Brain microvascular endothelial cell (primary cell): ENCODE results near the gene GNAI2.
A peak's percentile ranks its signal among the peaks of the same experiment; 100 is the strongest.

ENCODE experiments used
- DNase-seq: peaks from one replicate; pipeline ENCODE4 v3.0.0-alpha.2; 2020
- H3K27ac ChIP-seq: fragments of 250-450 bp; sonication (Bioruptor Pico); 2 replicates; pipeline ENCODE4 v1.5.1; 2020; ENCODE audit warnings: mild to moderate bottlenecking, moderate library complexity
- H3K27me3 ChIP-seq: fragments of 250-450 bp; sonication (Bioruptor Pico); replicated peaks from 2 replicates; pipeline ENCODE4 v1.5.1; 2020; ENCODE audit warnings: mild to moderate bottlenecking
- H3K36me3 ChIP-seq: fragments of 250-450 bp; sonication (Bioruptor Pico); replicated peaks from 2 replicates; pipeline ENCODE4 v1.5.1; 2020; ENCODE audit warnings: mild to moderate bottlenecking
- H3K4me3 ChIP-seq: 2 replicates; pipeline ENCODE4 v1.5.1; 2011; ENCODE audit warnings: low read depth, mild to moderate bottlenecking, control low read depth, low read length, moderate library complexity
- CTCF ChIP-seq: IDR thresholded peaks from 2 replicates; pipeline ENCODE4 v1.5.1; 2011; ENCODE audit warnings: low read depth, mild to moderate bottlenecking, moderate library complexity, low read length, control low read depth, inconsistent platforms; ENCODE audit errors: missing control alignments
- in situ Hi-C: cut with HindIII; loops from 2 replicates; pipeline ENCODE4 v1.10.0; 2017; ENCODE audit warnings: low sequenced_read_pairs, low pct_ligation_motif_present

Gene GNAI2

GRCh38 chr3:50192124-50192523 lies 43.9 kb upstream of the GNAI2 start:
- Histone ChIP-seq H3K27ac (no peak overlapping the region), H3K27me3 (peaks cover 11% of the 10 kb centered on the region), H3K4me3 (no peak overlapping the region), H3K36me3 (no peaks in the 10 kb centered on the region)
- in situ Hi-C loops, result no loop called here
- TF ChIP-seq CTCF, result no peak
- no peak for DNase-seq

GRCh38 chr3:50192689-50193141 lies 43.3 kb upstream of the GNAI2 start:
- H3K27me3 ChIP-seq, result peaks cover 11% of the 10 kb centered on the region
- DNase-seq, result peak; percentile 48
- in situ Hi-C loops, result no loop called here

GRCh38 chr3:50193286-50193685 lies 42.7 kb upstream of the GNAI2 start:
- Histone ChIP-seq H3K36me3 (no peaks in the 10 kb centered on the region), H3K27me3 (peaks cover 11% of the 10 kb centered on the region)
- in situ Hi-C loops, result no loop called here

More at GRCh38 chr3:50192689-50193141, 43.3 kb upstream of the GNAI2 start:
- peak; percentile 94 for TF ChIP-seq CTCF
- Histone ChIP-seq H3K36me3 (no peaks in the 10 kb centered on the region), H3K4me3 (no peak overlapping the region), H3K27ac (no peak overlapping the region)

GRCh38 chr3:50193746-50194127 lies 42.3 kb upstream of the GNAI2 start:
- Histone ChIP-seq H3K36me3 (no peaks in the 10 kb centered on the region), H3K27ac (no peak overlapping the region), H3K4me3 (no peak overlapping the region), H3K27me3 (peaks cover 11% of the 10 kb centered on the region)
- in situ Hi-C loops, result no loop called here
- no peak for DNase-seq
- no peak for TF ChIP-seq CTCF

More at GRCh38 chr3:50193286-50193685, 42.7 kb upstream of the GNAI2 start:
- Histone ChIP-seq H3K27ac (no peak overlapping the region), H3K4me3 (no peak overlapping the region)
- DNase-seq, result no peak
- TF ChIP-seq CTCF, result no peak

- DNase-seq, result peak; percentile 18
- no peaks in the 10 kb centered on the region for H3K36me3 ChIP-seq
- H3K27me3 ChIP-seq, result peaks cover 11% of the 10 kb centered on the region
- in situ Hi-C loops, result no loop called here
- H3K27ac ChIP-seq, result no peak overlapping the region
- no peak overlapping the region for H3K4me3 ChIP-seq
- peak; percentile 72 for TF ChIP-seq CTCF
These were observed 41.7 kb upstream of the GNAI2 start for GRCh38 chr3:50194128-50194902.
